ENCODE data around the gene CISTR. TPM values are rescaled to one million over a fixed set of nuclear protein-coding genes. Genes with fewer than 3 reads are reported as not detected.

Gene CISTR
- polyA plus RNA-seq, 1 experiment = not detected

GRCh38 chr12:53727310-53728041 lies 24.3 kb downstream of the CISTR start, which contains the start of gene CALCOCO1:
CALCOCO1 (minus strand) TSS chr12:53727452; CDS start chr12:53725242, 2,210 bp downstream.
- Histone ChIP-seq H3K9me3 (ENCODE audit: control insufficient read depth, insufficient read depth, low read length) (no peaks in the 10 kb centered on the region), H3K27me3 (ENCODE audit: control insufficient read depth, insufficient read depth, low read length) (no peaks in the 10 kb centered on the region), H3K4me3 (ENCODE audit: low read depth, low read length) (peak within 1 kb of the TSS; percentile 98), H3K27ac (ENCODE audit: low read depth, low read length) (peak within 1 kb of the TSS; percentile 11)
- DNase-seq (ENCODE audit: low read depth, low spot score) = peak; percentile 93
- ChIA-PET POLR2A (no interaction called here), CTCF (interaction anchor here (4.1 to 17.3 kb wide), 2 partner anchors 18 to 25 kb away, joined by 18 to 439 read pairs; no protein-coding TSS in a partner anchor)
- TF ChIP-seq CTCF (IDR thresholded peaks at IDR 0.05; ENCODE audit: low read depth, low read length) = no peak

- Histone ChIP-seq H3K27ac (ENCODE audit: low read depth, low read length) (peak overlapping the region; percentile 11), H3K9me3 (ENCODE audit: control insufficient read depth, insufficient read depth, low read length) (no peaks in the 10 kb centered on the region), H3K4me3 (ENCODE audit: low read depth, low read length) (peak overlapping the region; percentile 98), H3K27me3 (ENCODE audit: control insufficient read depth, insufficient read depth, low read length) (no peaks in the 10 kb centered on the region)
- ChIA-PET CTCF (interaction anchor here (0.6 to 17.3 kb wide), 4 partner anchors 18 to 488 kb away, joined by 3 to 439 read pairs (median 10); no protein-coding TSS in a partner anchor), POLR2A (no interaction called here)
- TF ChIP-seq CTCF (IDR thresholded peaks at IDR 0.05; ENCODE audit: low read depth, low read length) = no peak
- no peak for DNase-seq (ENCODE audit: low read depth, low spot score)
Measured at GRCh38 chr12:53726946-53727309, 24.9 kb downstream of the CISTR start.

GRCh38 chr12:53726341-53726740 lies 25.4 kb downstream of the CISTR start:
- ChIA-PET CTCF (interaction anchor here (0.5 to 17.3 kb wide), 6 partner anchors 12 to 600 kb away, joined by 3 to 439 read pairs (median 6); no protein-coding TSS in a partner anchor), POLR2A (no interaction called here)
- no peaks in the 10 kb centered on the region for H3K9me3 ChIP-seq (ENCODE audit: control insufficient read depth, insufficient read depth, low read length)
- H3K27ac ChIP-seq (ENCODE audit: low read depth, low read length) = no peak overlapping the region
- DNase-seq (ENCODE audit: low read depth, low spot score) = no peak
- no peaks in the 10 kb centered on the region for H3K27me3 ChIP-seq (ENCODE audit: control insufficient read depth, insufficient read depth, low read length)
- TF ChIP-seq CTCF (IDR thresholded peaks at IDR 0.05; ENCODE audit: low read depth, low read length) = no peak
- peak overlapping the region; percentile 98 for H3K4me3 ChIP-seq (ENCODE audit: low read depth, low read length)

- no peak for TF ChIP-seq CTCF (IDR thresholded peaks at IDR 0.05; ENCODE audit: low read depth, low read length)
- peak overlapping the region; percentile 98 for H3K4me3 ChIP-seq (ENCODE audit: low read depth, low read length)
- ChIA-PET POLR2A (no interaction called here), CTCF (interaction anchor here (0.5 to 17.3 kb wide), 4 partner anchors 11 to 601 kb away, joined by 4 to 439 read pairs (median 12); no protein-coding TSS in a partner anchor)
- H3K27me3 ChIP-seq (ENCODE audit: control insufficient read depth, insufficient read depth, low read length) = no peaks in the 10 kb centered on the region
- no peaks in the 10 kb centered on the region for H3K9me3 ChIP-seq (ENCODE audit: control insufficient read depth, insufficient read depth, low read length)
- no peak overlapping the region for H3K27ac ChIP-seq (ENCODE audit: low read depth, low read length)
- DNase-seq (ENCODE audit: low read depth, low spot score) = no peak
Measured at GRCh38 chr12:53725824-53726223, 26.0 kb downstream of the CISTR start.

GRCh38 chr12:53722450-53723041 lies 29.2 kb downstream of the CISTR start:
- ChIA-PET CTCF (interaction anchor here (0.9 to 17.3 kb wide), 5 partner anchors 17 to 47 kb away, joined by 3 to 439 read pairs (median 5); partner anchors contain the start of gene ATP5MC2), POLR2A (interaction anchor here (0.5 to 0.6 kb wide), 2 partner anchors 17 to 470 kb away, joined by 3 read pairs; no protein-coding TSS in a partner anchor)
- no peaks in the 10 kb centered on the region for H3K9me3 ChIP-seq (ENCODE audit: control insufficient read depth, insufficient read depth, low read length)
- no peak overlapping the region for H3K27ac ChIP-seq (ENCODE audit: low read depth, low read length)
- no peak overlapping the region for H3K4me3 ChIP-seq (ENCODE audit: low read depth, low read length)
- no peaks in the 10 kb centered on the region for H3K27me3 ChIP-seq (ENCODE audit: control insufficient read depth, insufficient read depth, low read length)
- peak; percentile 20 for DNase-seq (ENCODE audit: low read depth, low spot score)
- no peak for TF ChIP-seq CTCF (IDR thresholded peaks at IDR 0.05; ENCODE audit: low read depth, low read length)
